Suprapubic skin (tissue), 4 donors: ENCODE results near the gene ABCA13.

Experiments used
- POLR2A ChIP-seq, 2 donors: fragments of 450-650 bp; IDR thresholded peaks; one replicate each; pipeline ENCODE4 v1.6.1; 2017; ENCODE audit warnings: antibody characterized with exemption in 2 of 2, mild to moderate bottlenecking in 2 of 2, moderate library complexity in 2 of 2
- POLR2AphosphoS5 ChIP-seq, 3 donors: sonication (generic); formaldehyde crosslinking; IDR thresholded peaks; one replicate each; pipeline ENCODE4 v1.6.1; 2017; ENCODE audit warnings: antibody characterized with exemption in 3 of 3
- TF ChIP-seq, protein P1 (sequence below), 2 donors: fragments of 200-600 bp in 1 of 2; fragments of 450-650 bp in 1 of 2; sonication (generic) in 1 of 2; IDR thresholded peaks; one replicate each; pipeline ENCODE4 v1.5.1; 2016 to 2019; ENCODE audit warnings: antibody characterized with exemption in 2 of 2, mild to moderate bottlenecking in 1 of 2, moderate library complexity in 1 of 2

DNA sequence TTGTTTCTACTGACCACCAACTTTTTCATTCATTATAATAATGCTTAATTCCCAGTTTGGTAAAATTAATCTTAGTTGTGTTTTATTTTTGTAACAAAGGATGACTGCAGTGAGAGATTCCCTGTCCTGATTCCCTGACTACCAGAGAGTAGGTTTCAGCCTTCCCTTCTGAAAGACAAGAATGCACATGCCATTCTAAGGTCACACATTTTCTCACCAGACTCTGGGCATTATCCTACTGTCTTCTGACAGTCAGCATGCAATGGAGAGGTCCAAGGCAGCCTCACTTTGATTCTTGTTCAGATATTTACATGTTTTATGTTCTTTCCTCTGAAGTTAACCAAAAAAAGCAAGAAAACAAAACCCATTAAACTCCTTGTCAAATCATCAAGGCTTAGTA is 380.4 kb downstream of the ABCA13 start:
- TF ChIP-seq POLR2A (IDR thresholded peaks at IDR 0.05) (no peak), POLR2AphosphoS5 (IDR thresholded peaks at IDR 0.05) (no peak)
- TF ChIP-seq, protein P1, sequence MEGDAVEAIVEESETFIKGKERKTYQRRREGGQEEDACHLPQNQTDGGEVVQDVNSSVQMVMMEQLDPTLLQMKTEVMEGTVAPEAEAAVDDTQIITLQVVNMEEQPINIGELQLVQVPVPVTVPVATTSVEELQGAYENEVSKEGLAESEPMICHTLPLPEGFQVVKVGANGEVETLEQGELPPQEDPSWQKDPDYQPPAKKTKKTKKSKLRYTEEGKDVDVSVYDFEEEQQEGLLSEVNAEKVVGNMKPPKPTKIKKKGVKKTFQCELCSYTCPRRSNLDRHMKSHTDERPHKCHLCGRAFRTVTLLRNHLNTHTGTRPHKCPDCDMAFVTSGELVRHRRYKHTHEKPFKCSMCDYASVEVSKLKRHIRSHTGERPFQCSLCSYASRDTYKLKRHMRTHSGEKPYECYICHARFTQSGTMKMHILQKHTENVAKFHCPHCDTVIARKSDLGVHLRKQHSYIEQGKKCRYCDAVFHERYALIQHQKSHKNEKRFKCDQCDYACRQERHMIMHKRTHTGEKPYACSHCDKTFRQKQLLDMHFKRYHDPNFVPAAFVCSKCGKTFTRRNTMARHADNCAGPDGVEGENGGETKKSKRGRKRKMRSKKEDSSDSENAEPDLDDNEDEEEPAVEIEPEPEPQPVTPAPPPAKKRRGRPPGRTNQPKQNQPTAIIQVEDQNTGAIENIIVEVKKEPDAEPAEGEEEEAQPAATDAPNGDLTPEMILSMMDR (IDR thresholded peaks at IDR 0.05), result no peak
